NCI-H1092 (cell line): ENCODE data around the gene HOXC4.
A peak's percentile ranks its signal among the peaks of the same experiment; 100 is the strongest.

Experiments
- DNase-seq: peaks from one replicate; lab custom pipeline; 2025; lab: John Stamatoyannopoulos, UW

HOXC4 gene

DNA sequence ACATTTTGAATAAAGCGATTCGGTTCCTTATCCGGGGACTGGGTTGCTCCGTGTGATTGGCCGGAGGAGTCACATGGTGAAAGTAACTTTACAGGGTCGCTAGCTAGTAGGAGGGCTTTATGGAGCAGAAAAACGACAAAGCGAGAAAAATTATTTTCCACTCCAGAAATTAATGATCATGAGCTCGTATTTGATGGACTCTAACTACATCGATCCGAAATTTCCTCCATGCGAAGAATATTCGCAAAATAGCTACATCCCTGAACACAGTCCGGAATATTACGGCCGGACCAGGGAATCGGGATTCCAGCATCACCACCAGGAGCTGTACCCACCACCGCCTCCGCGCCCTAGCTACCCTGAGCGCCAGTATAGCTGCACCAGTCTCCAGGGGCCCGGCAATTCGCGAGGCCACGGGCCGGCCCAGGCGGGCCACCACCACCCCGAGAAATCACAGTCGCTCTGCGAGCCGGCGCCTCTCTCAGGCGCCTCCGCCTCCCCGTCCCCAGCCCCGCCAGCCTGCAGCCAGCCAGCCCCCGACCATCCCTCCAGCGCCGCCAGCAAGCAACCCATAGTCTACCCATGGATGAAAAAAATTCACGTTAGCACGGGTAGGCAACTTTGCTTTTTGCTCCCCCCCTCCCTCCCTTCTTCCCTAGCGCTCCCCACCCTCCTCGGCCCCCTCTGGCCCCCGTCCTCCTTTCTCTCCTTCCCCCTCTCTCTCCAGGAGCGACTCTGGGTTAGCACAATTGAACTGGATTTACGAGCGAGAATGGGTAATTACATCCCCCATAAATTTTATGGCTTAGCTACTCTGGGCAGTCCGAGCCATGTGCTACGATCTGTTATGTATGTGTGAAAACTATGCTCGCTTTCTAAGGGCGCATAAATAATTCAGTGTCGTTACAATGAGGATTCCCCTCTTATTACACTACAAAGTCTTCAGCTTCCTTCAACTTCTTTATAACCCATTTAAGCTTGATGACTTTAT is at the start of gene HOXC4:
Gene HOXC4 (plus strand): TSS at position 85 of the 991 bp plus-strand sequence. CDS start 88 bp downstream, at position 173.
- peak; percentile 50 for DNase-seq

- no peak for DNase-seq
Observed at GRCh38 chr12:54004063-54004840, 49.4 kb upstream of the HOXC4 start.

DNA sequence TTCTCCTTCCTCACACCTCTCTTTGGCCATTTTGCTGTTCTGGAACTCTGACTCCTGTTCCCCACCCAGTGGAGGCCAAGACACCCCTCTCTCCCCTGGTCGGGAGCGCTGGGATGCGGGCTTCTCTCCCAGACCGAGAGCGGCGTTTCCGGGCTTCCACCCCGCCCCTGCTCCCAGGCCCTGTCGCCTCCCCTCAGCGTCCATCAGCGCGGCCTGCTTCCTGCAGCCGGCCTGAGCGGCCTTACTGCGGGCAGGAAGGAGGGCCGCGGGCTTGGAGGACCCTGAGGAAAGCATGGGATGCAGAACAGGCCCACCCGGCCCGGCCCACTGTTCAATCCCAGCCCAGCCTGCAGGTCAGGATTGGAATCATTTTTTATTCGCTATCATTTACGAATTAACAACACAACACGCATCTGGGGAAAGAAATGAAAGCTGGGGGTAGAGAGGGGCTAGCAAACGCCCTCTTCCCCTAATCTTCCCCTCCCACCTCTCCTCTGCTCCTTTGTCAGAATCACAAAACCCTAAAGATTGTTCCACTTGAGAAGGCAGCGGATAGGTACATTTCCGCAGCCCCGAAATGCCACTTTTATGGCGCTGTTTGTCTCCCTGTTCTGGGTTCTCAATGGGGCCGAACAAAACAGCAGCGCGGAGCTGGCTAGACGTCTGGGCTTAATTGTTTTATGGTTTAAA is 48.6 kb upstream of the HOXC4 start:
- DNase-seq, result no peak

- DNase-seq, result no peak
Observed at GRCh38 chr12:54005531-54005852, 48.1 kb upstream of the HOXC4 start.

DNA sequence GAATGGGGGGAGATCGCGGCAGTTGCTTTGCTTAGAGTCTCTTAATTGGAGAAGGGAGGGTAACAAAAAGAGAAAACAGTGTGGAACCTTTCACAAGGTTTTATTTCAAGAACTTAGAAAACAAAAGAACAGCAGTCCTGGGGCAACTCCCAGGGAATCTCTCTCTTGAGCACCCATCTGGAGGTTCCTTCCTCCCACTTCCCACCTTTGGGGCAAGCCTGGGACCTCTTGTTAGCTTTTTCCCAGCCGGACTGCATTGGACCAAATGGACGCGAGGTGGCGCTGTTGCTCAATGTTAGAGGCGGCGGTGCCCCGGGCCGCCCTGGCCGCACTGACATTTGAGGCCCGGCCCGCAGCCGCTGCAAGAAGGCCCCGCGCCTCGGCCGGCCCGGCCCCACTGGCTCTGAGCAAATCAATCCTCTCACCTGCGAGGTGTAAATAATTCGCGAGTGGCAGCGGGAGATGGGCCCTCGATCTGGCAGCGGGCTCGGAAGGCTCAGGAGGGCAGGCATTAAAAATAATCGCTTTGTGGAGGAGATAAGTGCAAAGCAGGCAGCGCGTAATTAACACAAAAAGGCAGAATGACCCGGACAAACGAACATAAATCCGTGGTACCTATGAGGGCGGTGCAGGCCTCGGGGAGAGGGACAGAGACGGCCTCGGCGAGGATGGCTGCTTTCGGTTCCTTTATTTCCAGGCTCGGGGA is 47.6 kb upstream of the HOXC4 start:
- DNase-seq, result peak; percentile 81

- DNase-seq, result no peak
Observed at GRCh38 chr12:54006559-54007220, 46.9 kb upstream of the HOXC4 start.

- DNase-seq, result no peak
Observed at GRCh38 chr12:54007538-54008259, 45.9 kb upstream of the HOXC4 start.

DNA sequence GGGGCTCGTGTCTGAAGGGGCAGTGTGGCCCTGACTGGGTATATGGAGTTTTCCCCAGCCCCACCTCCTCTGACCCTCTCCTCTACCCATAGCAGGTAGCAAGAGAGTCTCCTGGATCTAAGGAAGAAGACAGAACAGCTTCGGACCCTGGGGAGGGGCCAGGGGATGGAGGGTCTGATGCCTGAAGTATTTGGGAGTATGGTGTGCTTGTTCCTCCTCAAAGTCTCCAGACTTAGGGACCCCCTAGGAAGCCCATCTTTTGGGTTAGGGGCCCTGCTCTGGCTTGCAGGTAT is 45.4 kb upstream of the HOXC4 start:
- DNase-seq, result no peak

DNA sequence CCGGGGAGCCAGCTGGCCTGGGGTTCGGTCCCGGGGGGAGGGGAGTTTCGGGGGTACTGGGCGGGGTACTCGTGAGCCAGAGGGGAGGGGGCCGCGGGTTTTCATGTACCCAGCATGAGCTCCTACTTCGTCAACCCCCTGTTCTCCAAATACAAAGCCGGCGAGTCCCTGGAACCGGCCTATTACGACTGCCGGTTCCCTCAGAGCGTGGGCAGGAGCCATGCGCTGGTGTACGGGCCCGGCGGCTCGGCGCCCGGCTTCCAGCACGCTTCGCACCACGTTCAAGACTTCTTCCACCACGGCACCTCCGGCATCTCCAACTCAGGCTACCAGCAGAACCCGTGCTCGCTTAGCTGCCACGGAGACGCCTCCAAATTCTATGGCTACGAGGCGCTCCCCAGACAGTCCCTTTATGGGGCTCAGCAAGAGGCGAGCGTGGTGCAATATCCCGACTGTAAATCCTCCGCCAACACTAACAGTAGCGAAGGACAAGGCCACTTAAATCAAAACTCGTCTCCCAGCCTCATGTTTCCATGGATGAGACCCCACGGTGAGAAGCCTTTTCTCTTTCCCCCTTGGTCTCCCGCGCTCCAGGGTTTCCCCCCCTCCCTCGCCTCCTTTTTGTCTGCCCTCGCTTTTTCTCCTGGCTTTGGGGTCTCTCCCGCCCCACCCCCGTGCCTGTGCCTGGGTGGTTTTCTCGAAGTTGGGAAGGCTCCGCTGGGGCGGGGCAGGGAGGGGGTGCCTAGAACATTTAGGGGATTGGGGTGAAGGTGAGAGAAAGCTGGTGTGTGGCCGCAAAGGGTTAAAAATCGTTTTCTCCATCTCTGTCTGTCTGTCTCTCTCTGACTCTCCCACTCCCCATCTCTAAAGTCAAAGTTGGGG is 44.2 kb upstream of the HOXC4 start:
- DNase-seq, result no peak

DNA sequence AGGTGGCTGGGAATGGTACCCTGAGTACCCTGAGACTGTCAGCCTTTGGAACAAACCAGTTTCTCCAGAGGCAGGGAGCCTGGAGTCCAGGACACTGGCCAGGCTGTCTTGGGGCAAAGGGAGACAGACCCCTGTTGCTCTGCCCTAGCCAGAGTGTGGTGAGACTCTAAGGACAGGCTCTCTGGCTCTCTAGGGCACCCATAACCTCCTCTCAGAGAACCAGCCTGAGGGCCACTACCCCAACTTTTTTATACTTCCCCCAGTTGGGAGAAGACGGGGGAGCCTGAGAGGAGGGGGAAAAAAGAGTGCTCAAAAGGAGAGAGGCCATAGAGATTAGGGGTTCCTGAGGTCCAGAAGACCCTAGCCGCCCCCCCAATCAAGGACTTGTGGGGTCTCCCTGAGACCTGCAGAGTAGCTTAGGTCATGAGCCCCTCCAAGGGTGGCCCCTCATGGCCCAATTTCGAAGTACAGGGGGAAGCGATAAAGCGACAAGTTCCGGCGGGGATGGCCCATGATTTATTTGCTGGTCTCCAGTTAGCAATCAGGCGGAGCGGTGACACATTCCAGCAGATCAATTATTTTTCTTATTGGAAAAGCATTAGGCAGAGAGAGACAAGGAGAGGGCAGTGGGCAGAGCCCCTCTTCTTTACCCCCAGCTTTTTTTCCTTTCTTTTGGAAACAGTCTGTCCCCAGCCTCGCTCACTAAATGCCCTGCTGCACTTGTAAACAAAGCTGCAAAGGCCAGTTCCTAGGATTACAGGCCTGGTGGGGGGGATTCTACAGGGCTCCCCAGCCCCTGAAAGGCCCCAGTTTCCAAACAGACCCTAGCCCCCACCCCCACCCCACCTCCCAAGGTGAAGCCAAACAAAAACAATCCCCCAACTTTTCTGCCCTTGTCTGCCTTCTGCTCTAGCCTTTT is 43.3 kb upstream of the HOXC4 start:
- DNase-seq, result no peak

- no peak for DNase-seq
Observed at GRCh38 chr12:54010972-54011664, 42.5 kb upstream of the HOXC4 start.

DNA sequence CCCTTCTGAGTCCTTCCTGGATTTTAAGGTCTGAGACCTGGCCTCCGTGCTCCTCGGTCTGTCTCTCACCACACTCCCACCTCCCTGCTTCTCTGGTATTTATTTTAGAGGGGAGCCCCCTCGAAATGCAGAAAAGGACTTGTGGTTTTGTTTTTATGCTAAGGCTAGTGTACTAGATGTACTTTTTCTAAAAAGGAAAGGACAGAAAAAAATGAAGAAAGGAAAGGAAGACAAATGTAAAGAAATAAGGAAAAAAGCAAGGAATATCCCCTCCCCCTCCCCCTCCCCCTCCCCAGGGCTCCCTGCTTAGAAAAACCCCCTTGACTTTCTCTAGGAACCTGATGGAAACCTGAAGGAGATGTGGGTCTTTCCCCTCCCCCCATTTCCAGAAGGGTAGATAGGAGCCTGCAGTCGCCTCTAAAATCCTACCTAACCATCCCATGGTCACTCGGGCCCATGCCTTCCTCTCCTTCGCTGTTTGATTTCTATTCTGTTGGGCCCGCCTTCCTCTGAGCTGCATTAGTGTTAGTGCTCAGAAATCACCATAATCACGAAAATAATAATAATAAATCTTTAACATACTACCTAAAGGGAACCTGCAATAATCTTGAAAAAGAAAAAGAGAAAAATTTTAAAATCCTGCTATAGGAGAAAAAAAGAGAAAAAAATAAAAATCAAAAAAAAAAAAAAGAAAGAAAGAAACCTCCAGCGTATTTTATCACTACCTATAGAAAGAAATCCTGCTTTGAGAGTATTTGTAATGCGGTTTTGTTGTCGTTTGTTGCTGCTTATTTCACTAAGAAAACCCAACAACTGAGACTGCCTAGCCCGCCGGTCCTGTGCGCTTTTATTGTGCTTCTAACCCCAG is 41.7 kb upstream of the HOXC4 start:
- no peak for DNase-seq

DNA sequence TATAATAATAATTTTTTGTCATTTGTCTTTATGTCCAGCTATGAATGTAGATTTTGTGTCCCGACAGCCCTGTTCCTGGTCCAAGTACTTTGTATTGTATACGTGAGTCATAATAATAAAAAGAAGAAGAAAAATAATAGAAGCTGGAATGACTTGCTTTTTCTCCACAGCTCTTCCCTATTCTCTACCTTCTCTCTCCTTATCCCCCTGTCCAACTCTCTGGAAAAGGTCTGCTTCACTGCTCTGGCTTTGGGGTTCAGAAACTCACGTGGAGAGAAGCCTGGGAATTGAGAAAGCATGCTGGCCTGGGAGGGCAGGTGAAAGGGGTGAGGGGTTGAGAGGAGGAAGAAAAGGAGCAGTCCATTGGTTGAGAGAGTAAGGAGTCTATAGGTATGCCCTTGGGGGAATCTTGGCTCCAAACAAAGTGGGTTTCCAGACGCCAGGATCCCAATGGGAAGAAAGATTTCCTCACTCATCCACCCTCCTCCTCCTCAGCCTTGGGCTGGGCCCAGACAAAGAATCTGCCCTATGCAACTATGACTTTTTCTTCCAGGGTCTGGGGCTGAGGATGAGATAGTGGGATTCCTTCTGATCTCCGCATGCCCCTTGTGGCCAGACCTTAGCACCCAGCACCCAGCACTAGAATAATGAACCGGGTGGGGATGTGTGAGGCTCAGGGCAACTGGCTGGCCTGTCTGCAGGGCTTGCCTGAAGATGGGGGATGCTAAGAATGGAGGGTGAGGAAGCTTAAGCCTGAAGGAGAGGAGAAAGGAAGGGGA is 40.8 kb upstream of the HOXC4 start:
- DNase-seq, result no peak

DNA sequence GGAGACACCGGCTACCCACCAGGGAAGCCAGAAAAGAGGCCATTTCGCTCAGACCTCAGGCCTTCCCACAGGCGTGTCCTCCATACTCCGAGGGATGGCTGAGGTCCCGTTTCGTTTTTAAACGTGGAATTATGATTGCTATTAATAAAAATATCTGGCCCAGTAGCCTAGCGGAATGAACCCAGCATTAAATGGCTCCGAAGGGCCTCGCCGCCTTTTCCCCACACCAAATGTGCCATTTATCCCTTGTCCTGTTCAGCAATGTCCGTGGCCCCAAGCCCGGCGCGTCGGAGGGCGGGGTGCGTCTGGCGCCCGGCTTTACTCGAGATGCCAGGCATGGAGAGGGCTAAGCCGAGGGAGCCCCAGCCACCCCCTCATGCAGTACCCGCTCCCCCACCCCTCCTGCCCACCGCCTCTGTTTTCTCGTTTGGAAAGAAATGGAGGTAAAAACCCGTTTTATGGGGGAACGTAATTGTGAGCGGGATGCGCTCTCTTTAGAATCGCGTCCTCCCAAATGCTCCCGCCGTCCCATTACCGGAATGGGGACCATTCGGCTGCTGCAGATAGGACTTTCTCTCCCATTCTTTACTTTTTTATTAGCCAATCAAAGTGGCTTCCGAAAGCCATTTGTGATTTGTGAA is 39.1 kb upstream of the HOXC4 start:
- no peak for DNase-seq

DNA sequence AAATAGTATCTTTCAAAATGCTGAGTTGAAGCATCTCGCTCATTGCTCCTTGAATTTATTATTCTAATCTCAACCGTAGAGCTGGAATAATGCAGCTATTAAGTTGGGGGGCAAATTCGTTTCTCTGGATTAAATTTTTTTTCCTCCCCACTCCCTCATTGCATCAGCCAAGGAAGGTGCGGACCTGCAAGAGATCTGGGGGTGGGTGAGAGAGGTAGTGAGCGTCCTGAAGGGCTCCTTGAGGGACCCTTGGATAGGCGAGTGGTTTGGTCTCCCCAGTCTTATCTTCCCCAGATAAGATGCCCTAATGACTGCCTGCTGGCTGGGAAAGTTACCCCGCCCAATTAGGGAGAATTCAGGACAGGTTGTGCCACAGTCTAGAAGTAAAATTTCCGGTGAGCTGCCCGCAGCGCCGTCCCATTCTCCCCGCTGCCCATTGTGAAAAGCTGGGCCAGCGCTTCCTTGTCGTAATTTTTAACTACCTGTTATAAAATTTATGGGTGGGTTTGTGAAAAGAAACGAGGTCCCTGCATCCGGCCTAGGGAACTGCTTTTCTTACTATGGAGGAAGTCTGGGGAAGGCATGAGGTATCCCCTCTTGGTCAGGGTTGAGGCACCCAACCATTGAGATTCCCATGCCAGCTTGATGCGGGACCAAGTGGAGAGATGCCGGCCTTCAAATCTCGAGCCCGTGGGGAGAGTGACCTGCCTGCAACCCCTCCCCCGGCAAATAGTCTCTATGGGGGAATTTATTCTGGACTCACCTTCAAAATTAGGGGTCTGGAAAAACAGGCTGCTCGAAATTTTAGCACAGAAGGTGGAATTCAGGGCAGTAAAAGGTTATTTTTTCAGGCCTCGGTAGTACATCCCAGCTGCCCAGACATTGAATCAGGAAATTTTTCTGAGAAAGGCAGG is 38.4 kb upstream of the HOXC4 start:
- DNase-seq, result no peak
